H1 (cell line): ENCODE results near the gene ZBTB20.

Experiments
- CBX5 ChIP-seq: fragments of 300-800, 300-1000 bp; sonication (generic); IDR thresholded peaks from 2 replicates; pipeline ENCODE4 v1.7.1; 2016; ENCODE audit warnings: antibody characterized with exemption, low read length, low read depth
- EZH2 ChIP-seq: fragments of 200-600 bp; sonication (generic); IDR thresholded peaks from 2 replicates; pipeline ENCODE4 v1.7.1; 2012; ENCODE audit warnings: low read depth, mild to moderate bottlenecking, moderate library complexity, low read length, inconsistent platforms; ENCODE audit not compliant: severe bottlenecking
- FOSL1 ChIP-seq: IDR thresholded peaks from 2 replicates; pipeline ENCODE4 v1.6.1; 2011; ENCODE audit warnings: mild to moderate bottlenecking, low read depth, low read length, moderate library complexity; ENCODE audit not compliant: insufficient read depth
- NRF1 ChIP-seq: IDR thresholded peaks from 2 replicates; pipeline ENCODE4 v1.6.1; 2011; ENCODE audit warnings: mild to moderate bottlenecking, low read depth, low read length, improper control_type of control experiment
- SIX5 ChIP-seq: IDR thresholded peaks from 2 replicates; pipeline ENCODE4 v1.6.1; 2011; ENCODE audit warnings: mild to moderate bottlenecking, low read depth, low read length

DNA sequence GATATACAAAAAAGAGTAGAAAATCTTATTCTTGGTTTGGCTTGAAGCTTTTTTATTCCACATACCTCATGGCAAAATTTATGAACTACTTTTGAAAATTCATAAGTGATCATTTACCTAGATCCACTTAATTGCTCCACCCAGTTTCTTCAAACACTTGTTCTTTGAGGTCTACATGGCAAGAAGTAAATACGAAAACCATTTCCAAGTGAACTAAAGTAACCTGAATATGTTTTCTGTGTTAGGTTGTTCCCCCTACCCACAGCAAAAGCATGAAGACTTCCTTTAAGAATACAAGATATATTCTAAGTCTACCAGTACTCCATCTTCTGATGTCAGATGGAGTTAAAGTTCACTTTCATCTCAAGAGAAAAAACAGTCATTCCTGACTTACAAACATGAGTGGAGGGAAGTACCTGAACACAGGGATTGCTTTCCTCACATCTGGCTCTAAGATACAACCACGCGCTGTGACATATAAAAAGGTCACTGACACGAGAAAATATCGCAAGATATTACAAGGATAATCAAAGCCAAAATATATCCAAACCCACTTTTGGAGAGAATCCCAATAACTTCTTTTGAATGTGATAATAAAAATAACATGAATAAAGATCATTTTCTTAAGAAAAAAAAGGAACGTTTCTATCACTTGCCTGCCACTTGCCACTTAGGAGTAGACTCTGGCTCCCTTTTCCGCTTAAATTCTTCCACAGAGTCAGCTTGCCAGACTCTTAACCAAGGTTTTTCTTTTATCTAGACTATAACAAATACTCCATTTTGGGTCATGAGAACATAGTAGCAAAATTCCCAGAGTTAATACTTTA lies 428.8 kb downstream of the ZBTB20 start:
- no peak for TF ChIP-seq CBX5
- no peak for TF ChIP-seq NRF1
- TF ChIP-seq FOSL1 = no peak
- TF ChIP-seq SIX5 = no peak
- TF ChIP-seq EZH2 = no peak
